Stomach (tissue), 9 donors: Measurements from ENCODE around the gene MUC20. TPM values are rescaled to one million over a fixed set of nuclear protein-coding genes. Genes with fewer than 3 reads are reported as not detected.
"Not testable (repeated sequence)": the region's sequence is repeated elsewhere in the genome, so short reads cannot be mapped to it uniquely, and the experiment has no call there.

Source experiments
- DNase-seq, 2 donors: peaks; one replicate each; pipeline versions ENCODE4 v3.0.0 to v3.0.0-alpha.2; 2013 to 2019
- H3K27ac ChIP-seq, 5 donors: fragments of 200-600 bp in 4 of 5; sonication (generic) in 4 of 5; one replicate each; pipeline ENCODE4 v1.5.1; 2013 to 2019; ENCODE audit warnings: mild to moderate bottlenecking in 1 of 5, moderate library complexity in 1 of 5
- H3K27me3 ChIP-seq, 3 donors: fragments of 200-600 bp; sonication (generic); one replicate each; pipeline ENCODE4 v1.5.1; 2017 to 2019; ENCODE audit warnings: mixed run types in 1 of 3
- H3K36me3 ChIP-seq, 4 donors: fragments of 200-600 bp; sonication (generic); 1 replicate in 3 of 4; 2 replicates in 1 of 4; pipeline ENCODE4 v1.5.1; 2016 to 2019
- H3K4me1 ChIP-seq, 4 donors: fragments of 200-600 bp; sonication (generic); one replicate each; pipeline ENCODE4 v1.5.1; 2016 to 2019
- H3K4me3 ChIP-seq, 4 donors: fragments of 200-600 bp; sonication (generic) in 3 of 4; one replicate each; pipeline ENCODE4 v1.5.1; 2016 to 2019; ENCODE audit warnings: mild to moderate bottlenecking in 1 of 4
- H3K9me3 ChIP-seq, 4 donors: fragments of 200-600 bp; sonication (generic); one replicate each; pipeline ENCODE4 v1.5.1; 2016 to 2019
- CTCF ChIP-seq, 7 experiments: fragments of 450-650 bp in 4 of 7; fragments of 200-600 bp in 3 of 7; sonication (generic) in 3 of 7; IDR thresholded peaks; one replicate each; pipeline ENCODE4 v1.5.1; 2016 to 2019; ENCODE audit warnings: antibody characterized with exemption in 7 of 7, control low read depth in 2 of 7, mild to moderate bottlenecking in 1 of 7
- EP300 ChIP-seq: sonication (generic); formaldehyde crosslinking; IDR thresholded peaks from one replicate; pipeline ENCODE4 v1.6.1; 2017; ENCODE audit warnings: antibody characterized with exemption
- POLR2A ChIP-seq, 4 donors: fragments of 450-650 bp; IDR thresholded peaks; one replicate each; pipeline ENCODE4 v1.6.1; 2016; ENCODE audit warnings: antibody characterized with exemption in 4 of 4, control low read depth in 2 of 4, mild to moderate bottlenecking in 1 of 4, moderate library complexity in 1 of 4
- POLR2AphosphoS5 ChIP-seq, 3 donors: sonication (generic); formaldehyde crosslinking; IDR thresholded peaks; one replicate each; pipeline ENCODE4 v1.6.1; 2016; ENCODE audit warnings: antibody characterized with exemption in 3 of 3
- WGBS, 5 donors: extraction: QIAGEN DNeasy Blood & Tissue Kit in 3 of 5; methylation state at CpG; one replicate each; pipeline versions ENCODE4 v1.1.5 to v1.1.7; 2013 to 2018; 5-methylcytosine and 5-hydroxymethylcytosine counted together
- intact Hi-C: fragments of 100-400 bp; cut with DNase I; formaldehyde crosslinking; loops from one replicate; pipeline ENCODE4 v1.15.1; 2023; ENCODE audit warnings: low total_unique reads
- polyA plus RNA-seq, 3 donors: library from polyadenylated mRNA; stranded (reverse); fragments of 200-250 nt; gene quantifications; one replicate each; pipeline ENCODE4 v1.2.3, GENCODE V29; 2013
- total RNA-seq, 5 donors: library from RNA; depleted of rRNA; stranded (reverse); fragments of >200 nt; gene quantifications; one replicate each; pipeline versions ENCODE4 v1.1.0 to v1.2.3, GENCODE V29; 2014 to 2016
- donor health status: healthy with polysubstance abuse.
- donor health status: Bipolar disorder and iron deficiency.
- donor health status: healthy.

MUC20 gene
- total and polyA plus RNA-seq, 8 donors: 3.8 to 64.8 (median 17.1) TPM

- H3K4me3 ChIP-seq: no peak overlapping the region
- intact Hi-C loops: no loop called here
- H3K9me3 ChIP-seq: no peaks in the 10 kb centered on the region
- H3K27ac ChIP-seq: no peak overlapping the region
- peaks cover 0 to 35% (median 20%) of the 10 kb centered on the region in 4 donors for H3K36me3 ChIP-seq
- TF ChIP-seq POLR2A (IDR thresholded peaks at IDR 0.05) (no peak), POLR2AphosphoS5 (IDR thresholded peaks at IDR 0.05) (no peak), EP300 (no peak), CTCF (IDR thresholded peaks at IDR 0.05) (no peak)
- H3K4me1 ChIP-seq: peaks cover 0 to 15% (median 9%) of the 10 kb centered on the region in 4 donors
- 18 to 43% (median 25%) methylated on average over 7 of the region's 7 CpGs for WGBS, 5 donors
- DNase-seq: peak in 1 of 2 donors; percentile 76
- H3K27me3 ChIP-seq: no peaks in the 10 kb centered on the region
These were observed 6.9 kb downstream of the MUC20 start for GRCh38 chr3:195727606-195728195.

- H3K4me1 ChIP-seq: peaks cover 0 to 15% (median 9%) of the 10 kb centered on the region in 4 donors
- peaks cover 0 to 46% (median 29%) of the 10 kb centered on the region in 4 donors for H3K36me3 ChIP-seq
- H3K27ac ChIP-seq, H3K9me3 ChIP-seq, intact Hi-C loops, DNase-seq, H3K4me3 ChIP-seq, H3K27me3 ChIP-seq: not testable (repeated sequence)
- WGBS, 5 donors: 50 to 81% (median 67%) methylated on average over 3 to 5 of the region's 5 CpGs
These were observed 8.0 kb downstream of the MUC20 start for GRCh38 chr3:195728789-195729188.

- Histone ChIP-seq H3K4me1 (peaks cover 0 to 15% (median 9%) of the 10 kb centered on the region in 4 donors), H3K27me3 (no peaks in the 10 kb centered on the region), H3K4me3 (no peak overlapping the region), H3K27ac (no peak overlapping the region), H3K9me3 (no peaks in the 10 kb centered on the region), H3K36me3 (peaks cover 0 to 54% (median 32%) of the 10 kb centered on the region in 4 donors)
- intact Hi-C loops: no loop called here
- TF ChIP-seq CTCF (IDR thresholded peaks at IDR 0.05) (no peak), EP300 (no peak), POLR2A (IDR thresholded peaks at IDR 0.05) (no peak), POLR2AphosphoS5 (IDR thresholded peaks at IDR 0.05) (no peak)
- WGBS, 5 donors: 79 to 88% (median 85%) methylated on average over 18 of the region's 18 CpGs
- no peak for DNase-seq
These were observed 8.9 kb downstream of the MUC20 start for GRCh38 chr3:195729476-195730251.

GRCh38 chr3:195731356-195731905 lies 10.7 kb downstream of the MUC20 start:
- Histone ChIP-seq H3K36me3 (peaks cover 0 to 70% (median 42%) of the 10 kb centered on the region in 4 donors), H3K9me3 (no peaks in the 10 kb centered on the region), H3K4me3 (no peak overlapping the region), H3K27ac (no peak overlapping the region), H3K4me1 (peaks cover 0 to 15% (median 9%) of the 10 kb centered on the region in 4 donors), H3K27me3 (no peaks in the 10 kb centered on the region)
- TF ChIP-seq CTCF (IDR thresholded peaks at IDR 0.05) (no peak), EP300 (no peak), POLR2A (IDR thresholded peaks at IDR 0.05) (no peak), POLR2AphosphoS5 (IDR thresholded peaks at IDR 0.05) (no peak)
- WGBS, 5 donors: 82 to 92% (median 91%) methylated on average over 11 of the region's 11 CpGs
- intact Hi-C loops: no loop called here
- DNase-seq: no peak
